Mammary epithelial cell (primary cell): Measurements from ENCODE around the gene EPOP.

Experiments used
- CTCF ChIP-seq, 2 donors: IDR thresholded peaks in 1 of 2; conservative IDR thresholded peaks in 1 of 2; 2 replicates each; pipeline ENCODE4 v1.5.1; 2011 to 2012; ENCODE audit warnings: inconsistent platforms in 2 of 2, low read length in 2 of 2, mild to moderate bottlenecking in 2 of 2, control low read depth in 1 of 2, low read depth in 1 of 2; ENCODE audit not compliant: insufficient read depth in 1 of 2; ENCODE audit errors: extremely low read depth in 1 of 2
- EZH2 ChIP-seq: IDR thresholded peaks from 2 replicates; pipeline ENCODE4 v1.6.1; 2012; ENCODE audit warnings: low read length, inconsistent platforms, borderline replicate concordance

- TF ChIP-seq CTCF (conservative IDR thresholded peaks at IDR 0.05 in 1 of 2, IDR thresholded peaks at IDR 0.05 in 1 of 2; ENCODE audit: extremely low read depth in 1 of 2, insufficient read depth in 1 of 2, low read depth in 1 of 2, low read length in 2 of 2) (no peak), EZH2 (no peak)
These were observed 14.4 kb downstream of the EPOP start for GRCh38 chr17:38660097-38661025.
